NCI-H2107 treated with DMSO at 0.1 percent for 48 hours (cell line): Measurements from ENCODE around the gene PCDHGA9.
"Not testable (repeated sequence)": the region's sequence is repeated elsewhere in the genome, so short reads cannot be mapped to it uniquely, and the experiment has no call there.

ENCODE experiments used
- DNase-seq: peaks from one replicate; lab custom pipeline; 2025; ENCODE audit not compliant: unreplicated experiment; lab: John Stamatoyannopoulos, UW

The PCDHGA9 gene

GRCh38 chr5:141413540-141414069, 11.0 kb downstream of the PCDHGA9 start:
- no peak for DNase-seq

GRCh38 chr5:141414548-141415274, 12.1 kb downstream of the PCDHGA9 start:
- DNase-seq, result not testable (repeated sequence)

- DNase-seq, result not testable (repeated sequence)
These were observed 12.7 kb downstream of the PCDHGA9 start for GRCh38 chr5:141415275-141415618.

- peak; percentile 68 for DNase-seq
These were observed 15.1 kb downstream of the PCDHGA9 start, which contains the start of gene PCDHGB7 for GRCh38 chr5:141417494-141418172. PCDHGB7 (plus strand) TSS chr5:141417677; CDS start chr5:141417860, 183 bp downstream.

GRCh38 chr5:141419074-141419880, 16.7 kb downstream of the PCDHGA9 start:
- DNase-seq, result no peak

GRCh38 chr5:141420855-141421488, 18.4 kb downstream of the PCDHGA9 start, which contains the start of gene PCDHGA11:
PCDHGA11 (plus strand) TSS chr5:141421051; CDS start chr5:141421228, 177 bp downstream.
- DNase-seq, result no peak

GRCh38 chr5:141421489-141421855, 18.9 kb downstream of the PCDHGA9 start:
- no peak for DNase-seq

- DNase-seq, result no peak
These were observed 20.2 kb downstream of the PCDHGA9 start for GRCh38 chr5:141422742-141423291.

GRCh38 chr5:141427783-141428426, 25.3 kb downstream of the PCDHGA9 start:
- no peak for DNase-seq

GRCh38 chr5:141430332-141431113, 27.9 kb downstream of the PCDHGA9 start, which contains the start of gene PCDHGA12:
PCDHGA12 (plus strand) TSS chr5:141430507; CDS start chr5:141430760, 253 bp downstream.
- no peak for DNase-seq

GRCh38 chr5:141431286-141431685, 28.7 kb downstream of the PCDHGA9 start:
- DNase-seq, result no peak

- not testable (repeated sequence) for DNase-seq
These were observed 29.7 kb downstream of the PCDHGA9 start for GRCh38 chr5:141432308-141432707.

GRCh38 chr5:141432726-141433125, 30.1 kb downstream of the PCDHGA9 start:
- DNase-seq, result not testable (repeated sequence)

GRCh38 chr5:141434006-141434405, 31.4 kb downstream of the PCDHGA9 start:
- DNase-seq, result no peak

GRCh38 chr5:141437221-141437620, 34.6 kb downstream of the PCDHGA9 start:
- DNase-seq, result no peak

- DNase-seq, result no peak
These were observed 37.0 kb downstream of the PCDHGA9 start for GRCh38 chr5:141439411-141440141.

GRCh38 chr5:141440341-141440740, 37.8 kb downstream of the PCDHGA9 start:
- DNase-seq, result no peak

GRCh38 chr5:141441571-141442170, 39.1 kb downstream of the PCDHGA9 start:
- DNase-seq, result no peak
